Common myeloid progenitor, CD34-positive (primary cell): ENCODE measurements around the gene ANGPT4.
"Not testable (repeated sequence)": the region's sequence is repeated elsewhere in the genome, so short reads cannot be mapped to it uniquely, and the experiment has no call there.

ENCODE experiments used
- CTCF ChIA-PET: fragments of 350-600 bp; sonication (Branson Sonifier 250); formaldehyde crosslinking; loops from one replicate; lab custom pipeline; 2021; ENCODE audit warnings: antibody characterized with exemption; lab: Charles Lee
- POLR2A ChIA-PET: fragments of 350-600 bp; sonication (Branson Sonifier 250); formaldehyde crosslinking; loops from one replicate; lab custom pipeline; 2021; ENCODE audit warnings: antibody characterized with exemption; lab: Charles Lee
- DNase-seq, 3 donors: peaks; one replicate each; pipeline versions ENCODE4 v3.0.0 to v3.0.0-alpha.2; 2013
- H3K27ac ChIP-seq, 2 experiments: 1 replicate in 1 of 2; 2 replicates in 1 of 2; pipeline ENCODE4 v1.7.0; 2013; ENCODE audit warnings: inconsistent platforms in 2 of 2, low read length in 2 of 2, mild to moderate bottlenecking in 2 of 2, low read depth in 1 of 2, moderate library complexity in 1 of 2; ENCODE audit not compliant: severe bottlenecking in 2 of 2, insufficient read depth in 1 of 2, poor library complexity in 1 of 2
- H3K27me3 ChIP-seq, 5 experiments: replicated peaks in 2 of 5; 1 replicate in 3 of 5; 2 replicates in 2 of 5; pipeline versions ENCODE4 v1.6.1 to v1.7.0; 2013; ENCODE audit warnings: low read length in 4 of 5, mild to moderate bottlenecking in 2 of 5, moderate library complexity in 2 of 5, inconsistent platforms in 1 of 5; ENCODE audit not compliant: insufficient read depth in 5 of 5, control insufficient read depth in 4 of 5
- H3K36me3 ChIP-seq, 4 experiments: 1 replicate in 2 of 4; 2 replicates in 2 of 4; pipeline versions ENCODE4 v1.6.1 to v1.7.0; 2013; ENCODE audit warnings: low read length in 3 of 4, control low read depth in 1 of 4, mild to moderate bottlenecking in 1 of 4; ENCODE audit not compliant: control insufficient read depth in 4 of 4, insufficient read depth in 4 of 4
- H3K4me1 ChIP-seq, 4 experiments: 1 replicate in 3 of 4; 2 replicates in 1 of 4; pipeline versions ENCODE4 v1.6.1 to v1.7.1; 2013; ENCODE audit warnings: low read length in 3 of 4, mild to moderate bottlenecking in 3 of 4, control low read depth in 1 of 4, inconsistent platforms in 1 of 4, moderate library complexity in 1 of 4; ENCODE audit not compliant: control insufficient read depth in 4 of 4, insufficient read depth in 4 of 4; ENCODE audit errors: control extremely low read depth in 1 of 4
- H3K4me3 ChIP-seq, 7 experiments: 1 replicate in 4 of 7; 2 replicates in 3 of 7; pipeline versions ENCODE4 v1.5.1 to v1.7.0; 2013; ENCODE audit warnings: mild to moderate bottlenecking in 7 of 7, low read length in 6 of 7, moderate library complexity in 6 of 7, inconsistent platforms in 2 of 7, low read depth in 2 of 7, control low read depth in 1 of 7; ENCODE audit not compliant: insufficient read depth in 4 of 7, control insufficient read depth in 1 of 7; ENCODE audit errors: extremely low read depth in 1 of 7
- H3K9me3 ChIP-seq, 5 experiments: 1 replicate in 4 of 5; 2 replicates in 1 of 5; pipeline versions ENCODE4 v1.6.1 to v1.7.1; 2013; ENCODE audit warnings: low read length in 4 of 5, mild to moderate bottlenecking in 2 of 5, inconsistent platforms in 1 of 5, low read depth in 1 of 5, moderate library complexity in 1 of 5; ENCODE audit not compliant: control insufficient read depth in 4 of 5, insufficient read depth in 2 of 5; ENCODE audit errors: control extremely low read depth in 1 of 5
- WGBS: methylation state at CpG from one replicate; pipeline ENCODE4 v1.1.5; 2013; ENCODE audit not compliant: insufficient coverage; 5-methylcytosine and 5-hydroxymethylcytosine counted together

ANGPT4 gene

DNA sequence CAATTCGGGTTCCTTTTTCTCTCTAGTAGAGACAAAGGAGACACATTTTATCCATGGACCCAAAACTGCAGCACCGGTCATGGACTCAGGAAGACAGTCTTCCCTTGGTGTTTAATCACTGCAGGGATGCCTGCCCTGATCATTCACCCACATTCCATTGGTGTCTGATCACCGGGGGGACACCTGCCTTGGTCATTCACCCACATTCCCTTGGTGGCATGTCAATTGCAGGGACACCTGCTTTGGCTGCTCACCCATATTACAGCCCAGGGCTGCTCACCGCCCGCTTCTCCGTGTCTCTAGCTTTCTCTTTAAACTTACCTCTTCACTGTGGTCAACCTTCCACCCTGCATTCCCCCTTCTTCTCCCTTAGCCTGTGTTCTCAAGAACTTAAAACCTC, 18.7 kb downstream of the ANGPT4 start:
- H3K36me3 ChIP-seq, POLR2A ChIA-PET, H3K27ac ChIP-seq, H3K9me3 ChIP-seq, H3K4me1 ChIP-seq, H3K4me3 ChIP-seq, DNase-seq, H3K27me3 ChIP-seq: not testable (repeated sequence)
- 95% methylated on average over 6 of the region's 6 CpGs for WGBS
- CTCF ChIA-PET = interaction anchor here (1.0 kb wide), 1 partner anchor 10 kb away, joined by 3 read pairs; no protein-coding TSS in a partner anchor

DNA sequence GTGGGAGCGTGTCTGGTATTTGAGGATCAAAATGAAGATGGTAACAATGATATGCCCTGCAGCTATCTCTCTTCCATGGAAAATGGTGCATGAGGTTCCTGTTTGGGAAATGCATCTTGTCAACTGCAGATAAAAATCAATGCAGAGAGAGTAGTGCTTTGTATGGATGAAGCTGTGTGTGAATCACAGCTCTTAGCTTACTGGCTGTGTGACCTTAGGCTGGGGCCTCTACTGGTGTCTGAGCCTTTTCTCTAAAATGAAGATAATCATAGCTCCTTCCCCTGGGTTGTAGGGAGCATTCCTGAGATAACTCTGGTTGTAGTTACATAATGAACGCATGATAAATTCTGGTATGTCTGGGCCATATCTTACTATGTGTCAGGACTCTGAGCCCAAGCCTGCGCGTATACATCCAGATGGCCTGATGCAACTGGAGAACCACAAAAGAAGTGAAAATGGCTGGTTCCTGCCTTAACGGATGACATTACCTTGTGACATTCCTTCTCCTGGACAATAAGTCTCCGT, 19.6 kb downstream of the ANGPT4 start:
- no peak overlapping the region for H3K27ac ChIP-seq
- WGBS = 92% methylated on average over 5 of the region's 6 CpGs
- H3K9me3 ChIP-seq = peaks cover 0 to 3% (median 2%) of the 10 kb centered on the region in 5 experiments
- ChIA-PET POLR2A (no interaction called here), CTCF (interaction anchor here (1.0 kb wide), 1 partner anchor 9 kb away, joined by 3 read pairs; no protein-coding TSS in a partner anchor)
- H3K27me3 ChIP-seq = no peaks in the 10 kb centered on the region
- DNase-seq = no peak
- no peaks in the 10 kb centered on the region for H3K36me3 ChIP-seq
- H3K4me3 ChIP-seq = no peak overlapping the region
- peaks cover 0 to 3% (median 1%) of the 10 kb centered on the region in 4 experiments for H3K4me1 ChIP-seq

DNA sequence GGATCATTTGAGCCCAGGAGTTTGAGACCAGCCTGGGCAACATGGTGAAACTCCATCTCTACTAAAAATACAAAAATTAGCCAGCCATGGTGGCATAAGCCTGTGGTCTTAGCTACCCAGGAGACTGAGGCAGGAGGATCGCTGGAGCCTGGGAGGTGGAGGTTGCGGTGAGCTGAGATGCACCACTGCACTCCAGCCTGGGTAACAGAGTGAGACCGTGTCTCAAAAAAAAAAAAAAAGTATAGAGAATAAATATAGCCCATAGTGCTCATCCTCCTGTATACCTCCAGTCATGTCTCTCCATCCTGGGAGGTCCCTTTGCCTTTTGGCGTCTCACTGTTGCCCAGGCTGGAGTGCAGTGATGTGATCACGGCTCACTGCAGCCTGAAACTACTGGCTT, 23.8 kb downstream of the ANGPT4 start:
- POLR2A ChIA-PET = not testable (repeated sequence)

DNA sequence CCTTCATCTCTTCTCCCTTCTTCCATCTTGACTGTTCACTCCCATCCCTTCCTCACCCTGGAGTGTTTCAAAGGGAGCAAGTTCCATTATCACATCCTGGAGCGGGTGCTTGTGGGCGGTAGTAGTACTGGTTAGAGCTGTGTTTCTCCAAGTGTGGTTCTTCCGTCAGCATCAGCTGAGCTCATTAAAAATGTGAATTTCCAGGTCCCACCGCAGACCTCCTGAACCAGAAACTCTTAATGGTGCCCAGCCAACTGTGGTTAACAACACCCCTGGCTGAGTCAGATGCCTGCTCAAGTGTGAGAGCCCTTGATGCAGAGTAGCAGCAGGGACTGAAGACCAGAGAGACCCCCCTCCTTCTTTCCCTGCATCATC, 24.4 kb downstream of the ANGPT4 start:
- Histone ChIP-seq H3K4me1 (peaks cover 0 to 13% (median 3%) of the 10 kb centered on the region in 4 experiments), H3K27me3 (peaks cover 0 to 4% (median 0%) of the 10 kb centered on the region in 5 experiments), H3K9me3 (peaks cover 0 to 3% (median 2%) of the 10 kb centered on the region in 5 experiments), H3K36me3 (no peaks in the 10 kb centered on the region), H3K4me3 (no peak overlapping the region), H3K27ac (no peak overlapping the region)
- 85% methylated on average over 3 of the region's 4 CpGs for WGBS
- ChIA-PET CTCF (interaction anchor here (0.6 kb wide), 1 partner anchor 95 kb away, joined by 3 read pairs; no protein-coding TSS in a partner anchor), POLR2A (no interaction called here)
- no peak for DNase-seq

More for the DNA sequence above, 23.8 kb downstream of the ANGPT4 start:
- DNase-seq, H3K27ac ChIP-seq, H3K9me3 ChIP-seq, H3K27me3 ChIP-seq, H3K4me3 ChIP-seq, H3K36me3 ChIP-seq: not testable (repeated sequence)
- H3K4me1 ChIP-seq = peaks cover 0 to 13% (median 3%) of the 10 kb centered on the region in 4 experiments
- CTCF ChIA-PET = interaction anchor here (0.6 kb wide), 1 partner anchor 95 kb away, joined by 3 read pairs; no protein-coding TSS in a partner anchor
- 95% methylated on average over 2 of the region's 5 CpGs for WGBS

DNA sequence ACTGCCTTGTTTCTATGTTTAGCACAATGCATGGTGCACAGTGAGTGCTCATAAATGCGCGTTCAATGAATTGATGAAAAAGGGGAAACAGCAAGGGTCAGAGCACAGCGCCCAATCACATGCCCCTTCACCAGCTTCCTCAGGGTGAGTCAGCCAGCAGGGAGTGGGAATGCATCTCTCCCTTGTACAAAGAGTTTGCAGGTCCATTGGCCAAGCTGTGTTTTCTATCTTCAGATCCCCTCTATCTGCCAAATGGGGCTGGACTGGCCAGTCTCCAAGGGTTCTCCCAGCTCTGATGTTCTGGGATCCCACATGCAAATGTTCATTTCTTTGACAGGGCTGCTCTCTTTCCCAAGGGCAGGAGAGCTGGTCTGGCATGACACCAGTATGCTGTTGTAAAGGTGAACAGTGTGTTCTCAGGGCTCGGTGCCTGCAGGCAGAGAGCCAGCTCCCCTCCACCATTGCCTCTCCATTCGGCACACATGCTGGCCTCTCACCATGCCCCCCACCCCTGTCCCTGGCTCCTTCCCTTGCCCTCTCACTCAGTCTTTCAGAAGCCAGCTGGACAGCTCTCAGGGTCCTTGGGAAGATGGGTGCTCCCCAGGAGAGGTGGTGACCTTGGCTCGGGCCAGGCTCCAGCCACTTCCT, 25.0 kb downstream of the ANGPT4 start:
- DNase-seq = peak in 1 of 3 donors; percentile 15
- H3K27me3 ChIP-seq = peaks cover 0 to 4% (median 0%) of the 10 kb centered on the region in 5 experiments
- H3K27ac ChIP-seq = no peak overlapping the region
- WGBS = 46% methylated on average over 5 of the region's 6 CpGs
- no peak overlapping the region for H3K4me3 ChIP-seq
- CTCF ChIA-PET = no interaction called here
- H3K9me3 ChIP-seq = no peaks in the 10 kb centered on the region
- POLR2A ChIA-PET = no interaction called here
- peaks cover 0 to 13% (median 3%) of the 10 kb centered on the region in 4 experiments for H3K4me1 ChIP-seq
- H3K36me3 ChIP-seq = no peaks in the 10 kb centered on the region

DNA sequence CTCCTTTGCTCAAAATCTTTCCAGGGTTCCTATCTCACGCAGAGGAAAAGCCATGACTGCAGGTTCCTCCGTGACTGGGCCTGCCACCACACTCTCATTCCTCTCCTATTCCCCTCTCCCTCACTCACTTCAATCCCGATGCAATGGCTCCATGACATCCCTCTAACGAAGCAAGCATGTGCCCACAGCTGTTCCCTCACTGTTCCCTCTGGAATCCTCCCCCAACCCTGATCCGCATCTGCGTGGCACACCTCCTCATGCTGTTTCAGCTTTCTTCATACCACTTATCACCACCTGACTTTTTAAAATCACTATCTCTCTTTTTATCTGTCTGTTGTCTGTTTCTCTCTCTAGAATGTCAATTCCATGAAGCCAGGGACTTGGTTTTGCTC, 25.5 kb downstream of the ANGPT4 start:
- peaks cover 0 to 13% (median 3%) of the 10 kb centered on the region in 4 experiments for H3K4me1 ChIP-seq
- H3K9me3 ChIP-seq = no peaks in the 10 kb centered on the region
- no peak overlapping the region for H3K4me3 ChIP-seq
- H3K27me3 ChIP-seq = peaks cover 0 to 4% (median 0%) of the 10 kb centered on the region in 5 experiments
- no peak overlapping the region for H3K27ac ChIP-seq
- 97% methylated on average over 6 of the region's 6 CpGs for whole genome bisulfite sequencing
- no peak for DNase-seq
- CTCF ChIA-PET = no interaction called here
- H3K36me3 ChIP-seq = no peaks in the 10 kb centered on the region
- POLR2A ChIA-PET = no interaction called here

DNA sequence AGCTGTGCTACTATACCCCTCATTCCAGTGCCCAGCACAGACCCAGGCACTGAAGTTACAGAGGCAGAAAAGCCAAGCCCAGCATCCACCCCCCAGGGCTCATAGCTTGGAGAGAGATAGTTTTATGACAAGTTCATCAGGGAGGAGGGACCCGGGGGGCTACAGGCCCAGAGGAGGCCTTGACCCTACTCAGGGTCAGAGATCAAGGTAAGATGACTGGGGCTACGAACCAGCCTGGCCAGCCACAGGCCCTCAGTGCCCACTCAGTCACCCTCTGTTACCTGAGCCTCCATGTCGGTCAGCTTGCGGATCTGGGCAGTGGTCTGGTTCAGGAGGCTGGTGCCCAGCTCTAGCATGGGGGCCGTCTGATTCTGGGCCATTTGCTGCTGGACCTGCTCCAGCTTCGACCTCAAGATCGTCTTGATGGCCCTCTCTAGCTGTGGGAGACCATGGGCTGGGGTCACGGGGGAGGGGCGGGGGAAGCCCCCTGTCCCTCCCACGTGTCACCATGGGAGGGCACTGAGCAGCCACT, 26.1 kb downstream of the ANGPT4 start:
- no peak for DNase-seq
- Histone ChIP-seq H3K27me3 (peaks cover 0 to 4% (median 0%) of the 10 kb centered on the region in 5 experiments), H3K4me3 (no peak overlapping the region), H3K9me3 (no peaks in the 10 kb centered on the region), H3K36me3 (no peaks in the 10 kb centered on the region), H3K4me1 (peaks cover 0 to 13% (median 4%) of the 10 kb centered on the region in 4 experiments), H3K27ac (no peak overlapping the region)
- CTCF ChIA-PET = no interaction called here
- 92% methylated on average over 10 of the region's 10 CpGs for WGBS
- POLR2A ChIA-PET = no interaction called here
